Measurements from ENCODE around the gene DLAT.

The DLAT gene

DNA sequence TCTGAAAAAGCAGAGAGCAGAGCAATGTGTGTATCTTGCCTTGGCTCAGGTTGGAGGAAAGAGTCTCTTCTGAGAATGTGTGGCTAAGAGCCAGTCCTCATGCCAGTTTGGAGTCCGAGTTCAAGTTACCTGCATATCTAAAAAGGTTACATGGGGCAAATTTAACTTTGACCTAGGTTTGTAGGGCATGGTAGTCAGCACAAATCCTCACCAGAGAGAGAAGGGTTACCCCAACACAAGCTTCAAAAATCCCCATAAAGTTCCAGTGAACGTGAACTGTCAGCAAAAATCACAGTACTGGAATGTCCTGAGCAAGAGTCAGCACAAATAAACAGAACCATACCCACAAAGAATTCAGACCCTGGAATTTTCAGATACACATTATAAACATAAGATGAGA lies 75.3 kb downstream of the DLAT start:
- no peak for DNase-seq
- H3K4me1 Mint-ChIP-seq = no peaks in the 10 kb centered on the region
- H3K36me3 Mint-ChIP-seq (ENCODE audit: low read depth) = peaks cover 7% of the 10 kb centered on the region
- H3K27me3 Mint-ChIP-seq = no peaks in the 10 kb centered on the region
- no peaks in the 10 kb centered on the region for H3K9me3 Mint-ChIP-seq
- H3K4me3 Mint-ChIP-seq = no peak overlapping the region
- ATAC-seq = no peak
- H3K27ac Mint-ChIP-seq = no peak overlapping the region

DNA sequence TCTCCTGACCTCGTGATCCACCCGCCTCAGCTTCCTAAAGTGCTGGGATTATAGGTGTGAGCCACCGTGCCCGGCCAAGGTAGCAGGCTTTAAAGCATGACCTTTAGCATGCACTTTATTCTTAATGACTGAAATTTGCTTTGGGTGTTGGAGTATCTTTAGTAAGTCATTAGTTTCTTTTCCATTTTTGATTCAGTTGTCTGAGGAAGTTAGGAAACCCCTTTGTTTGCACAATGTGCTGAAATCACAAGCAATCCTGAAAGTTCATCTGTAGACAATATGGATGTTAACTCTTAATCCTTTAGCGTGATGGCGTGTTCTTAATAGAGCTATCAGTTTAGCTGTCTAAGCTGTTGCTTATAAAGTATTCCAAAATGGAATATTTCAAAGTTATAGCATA lies 78.2 kb downstream of the DLAT start:
- Mint-ChIP-seq H3K9me3 (no peaks in the 10 kb centered on the region), H3K27ac (no peak overlapping the region)

DNA sequence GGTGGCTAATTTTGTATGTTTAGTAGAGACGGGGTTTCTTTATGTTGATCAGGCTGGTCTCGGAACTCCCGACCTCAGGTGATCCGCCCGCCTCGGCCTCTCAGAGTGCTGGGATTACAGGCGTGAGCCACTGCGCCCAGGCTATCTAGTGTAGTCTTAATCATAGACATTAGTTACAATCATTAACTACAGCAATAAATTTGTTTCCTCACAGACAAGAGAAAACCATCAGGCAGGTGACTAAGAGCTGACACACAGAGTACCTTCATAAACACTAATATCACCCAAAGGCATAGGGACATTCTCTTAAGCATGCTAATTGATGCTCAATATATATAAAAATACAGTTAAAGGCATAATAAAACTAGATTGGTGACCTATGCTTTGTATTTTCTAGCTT lies 80.9 kb downstream of the DLAT start:
- H3K4me3 Mint-ChIP-seq = no peak overlapping the region
- H3K36me3 Mint-ChIP-seq (ENCODE audit: low read depth) = no peaks in the 10 kb centered on the region
- no peaks in the 10 kb centered on the region for H3K9me3 Mint-ChIP-seq
- no peaks in the 10 kb centered on the region for H3K4me1 Mint-ChIP-seq
- no peaks in the 10 kb centered on the region for H3K27me3 Mint-ChIP-seq
- H3K27ac Mint-ChIP-seq = no peak overlapping the region
- DNase-seq (no peak), ATAC-seq (no peak)

More for the DNA sequence above, 78.2 kb downstream of the DLAT start:
- Mint-ChIP-seq H3K36me3 (ENCODE audit: low read depth) (no peaks in the 10 kb centered on the region), H3K4me1 (no peaks in the 10 kb centered on the region), H3K4me3 (no peak overlapping the region), H3K27me3 (no peaks in the 10 kb centered on the region)
- DNase-seq = no peak
- no peak for ATAC-seq

Measured in activated naive CD8-positive, alpha-beta T cell treated with anti-CD3 and anti-CD28 coated beads, Interleukin-2, amount 50 U/mL, for 24 hours (primary cell).